NCI-H82 treated with DMSO at 0.1 percent for 48 hours (cell line): ENCODE data around the gene HLTF.

Experiments
- DNase-seq: peaks from one replicate; lab custom pipeline; 2025; ENCODE audit not compliant: unreplicated experiment; lab: John Stamatoyannopoulos, UW

The HLTF gene

DNA sequence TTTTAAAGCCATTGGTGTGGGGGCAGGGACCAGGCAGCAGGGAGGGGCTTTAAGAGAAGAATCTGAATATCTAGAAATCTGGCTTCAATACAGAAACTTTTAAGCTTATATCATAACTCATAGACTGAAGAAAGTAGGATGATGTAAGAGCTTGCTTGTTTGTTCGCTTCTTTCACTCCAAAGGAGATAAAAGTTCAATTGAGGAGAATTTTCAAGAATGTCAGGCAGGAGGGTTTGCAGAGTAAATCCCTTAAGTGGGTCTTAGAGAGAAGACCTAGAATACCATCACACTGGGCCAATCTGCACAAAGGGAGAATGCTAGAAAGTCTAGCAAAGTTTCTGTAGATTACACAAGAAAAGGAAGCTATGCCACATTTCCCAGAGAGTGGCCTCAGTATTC is 4.1 kb upstream of the HLTF start:
- no peak for DNase-seq

DNA sequence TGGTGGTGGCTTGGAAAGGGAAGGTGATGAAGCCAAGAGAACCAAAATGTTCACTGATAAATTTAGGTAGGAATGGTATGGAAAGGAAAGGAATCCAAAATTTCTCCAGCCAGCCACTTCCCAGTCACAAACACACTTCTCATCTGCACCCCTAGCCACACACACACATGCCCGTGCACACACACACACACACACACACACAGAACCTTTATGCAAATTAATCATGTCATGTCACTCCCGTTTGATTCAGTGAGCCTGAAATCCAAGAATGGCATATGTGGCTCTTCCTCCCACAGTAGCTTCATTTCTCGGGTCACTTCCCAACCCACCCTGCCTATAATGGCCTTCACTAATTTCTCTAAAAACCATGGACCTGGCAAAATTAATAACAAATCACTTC is 3.1 kb upstream of the HLTF start:
- no peak for DNase-seq

- no peak for DNase-seq
Observed at GRCh38 chr3:149087208-149087607, 875 bp upstream of the HLTF start.

GRCh38 chr3:149085828-149086231 is 503 bp downstream of the HLTF start:
- DNase-seq = peak; percentile 50

DNA sequence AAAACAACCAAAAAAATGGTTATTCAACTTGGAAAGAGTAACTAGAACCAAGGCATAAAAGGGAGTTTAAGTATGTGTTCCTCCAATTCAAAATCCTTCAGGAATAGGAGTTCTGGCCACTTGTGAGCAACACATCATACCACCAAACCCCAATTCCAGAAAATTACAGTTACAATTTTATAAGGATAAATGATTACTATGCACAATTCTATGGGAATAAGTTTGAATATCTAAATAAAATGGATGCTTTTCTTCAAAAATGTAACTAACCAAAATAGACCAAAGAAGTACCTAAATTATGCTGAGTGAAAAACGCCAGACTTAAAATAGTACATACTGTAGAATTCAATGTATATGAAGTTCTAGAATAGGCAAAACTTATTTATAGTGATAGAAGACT is 4.6 kb downstream of the HLTF start:
- DNase-seq = no peak

GRCh38 chr3:149080699-149081091 is 5.6 kb downstream of the HLTF start:
- DNase-seq = peak; percentile 11

DNA sequence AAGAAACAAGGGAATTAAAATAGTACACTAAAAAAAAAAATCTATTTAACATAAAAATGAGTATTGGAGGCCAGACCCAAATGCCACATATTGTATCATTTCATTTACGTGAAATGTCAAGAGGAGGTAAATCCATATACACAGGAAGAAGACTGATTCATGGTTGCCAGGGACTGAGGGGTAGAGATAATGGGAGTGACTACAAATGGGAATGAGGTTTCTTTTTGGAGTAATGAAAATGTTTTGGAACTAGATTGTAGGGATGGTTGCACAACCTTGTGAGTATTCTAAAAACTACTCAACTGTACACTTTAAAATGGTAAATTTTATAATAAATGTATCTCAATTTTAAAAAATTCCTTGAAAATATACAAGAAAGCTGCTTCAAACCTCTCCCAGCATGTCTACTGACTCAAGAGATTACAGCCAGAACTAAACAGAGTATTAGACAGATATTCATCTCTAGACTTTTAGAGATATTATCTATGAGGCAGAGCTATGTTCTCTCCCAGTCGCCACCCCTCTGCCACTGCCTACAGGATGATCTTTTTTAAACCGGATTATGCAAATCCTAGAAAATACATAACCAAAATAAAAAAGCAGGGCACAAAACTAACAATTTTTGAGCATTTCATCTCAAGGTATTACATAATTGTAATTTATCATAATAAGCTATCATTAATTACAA is 6.2 kb downstream of the HLTF start:
- peak; percentile 51 for DNase-seq

GRCh38 chr3:149077628-149078027 is 8.7 kb downstream of the HLTF start:
- no peak for DNase-seq

GRCh38 chr3:149067883-149068282 is 18.4 kb downstream of the HLTF start:
- no peak for DNase-seq

DNA sequence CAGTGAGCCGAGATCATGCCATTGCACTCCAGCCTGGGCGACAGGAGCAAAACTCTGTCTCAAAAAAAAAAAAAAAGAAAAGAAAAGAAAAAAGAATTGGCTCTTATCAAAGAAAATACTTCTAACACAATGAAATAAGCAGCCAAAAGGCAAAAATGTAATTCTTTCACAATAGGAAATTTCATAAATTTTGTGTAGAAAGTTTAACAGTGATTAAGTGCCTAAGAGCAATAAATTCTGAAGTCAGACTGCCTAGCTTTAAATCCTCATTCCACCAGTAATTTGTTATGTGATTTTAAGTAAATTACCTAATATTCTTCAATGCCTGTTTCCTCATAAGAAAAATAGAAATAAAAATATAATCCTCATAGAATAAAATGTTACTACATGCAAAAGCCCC is 24.6 kb downstream of the HLTF start:
- DNase-seq = no peak

DNA sequence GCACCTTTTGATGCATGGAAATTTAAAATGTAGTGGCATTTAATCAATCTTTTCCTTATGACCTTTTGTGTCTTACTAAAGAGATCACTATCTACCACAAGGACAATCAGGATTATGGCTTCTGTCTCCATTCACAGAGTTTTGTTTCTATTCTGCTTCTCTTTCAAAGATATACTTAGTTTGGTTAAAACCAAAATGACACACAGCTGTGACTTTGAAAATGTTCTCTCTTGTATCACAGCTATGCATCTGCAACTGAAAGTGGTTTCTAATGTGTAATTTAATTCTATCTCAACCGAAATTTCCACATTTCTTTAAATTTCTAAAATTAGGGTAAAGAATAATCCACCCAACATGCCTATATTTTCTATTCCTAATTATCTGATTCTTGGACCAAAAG is 27.7 kb downstream of the HLTF start:
- no peak for DNase-seq

GRCh38 chr3:149058198-149058597 is 28.1 kb downstream of the HLTF start:
- no peak for DNase-seq

GRCh38 chr3:149055575-149055974 is 30.8 kb downstream of the HLTF start:
- no peak for DNase-seq

- no peak for DNase-seq
Observed at GRCh38 chr3:149044339-149045083, 41.8 kb downstream of the HLTF start.

GRCh38 chr3:149042789-149043386 is 43.4 kb downstream of the HLTF start:
- DNase-seq = no peak

DNA sequence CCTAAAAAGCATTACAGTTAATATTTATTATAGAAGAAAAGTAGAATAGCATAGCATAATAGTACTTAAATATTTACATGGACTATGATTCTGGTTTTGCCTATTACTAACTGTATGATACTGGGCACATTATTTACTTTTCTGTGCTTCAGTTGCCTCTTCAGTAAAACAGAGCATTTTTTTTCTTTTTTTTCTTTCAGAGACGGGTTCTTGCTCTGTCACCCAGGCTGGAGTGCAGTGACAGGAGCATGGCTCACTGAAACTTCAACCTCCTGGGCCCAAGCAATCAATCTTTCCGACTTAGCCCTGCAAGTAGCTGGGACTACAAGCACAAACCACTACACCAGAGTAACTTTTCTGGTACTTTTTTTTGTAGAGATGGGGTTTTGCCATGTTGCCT is 48.0 kb downstream of the HLTF start:
- DNase-seq = no peak

GRCh38 chr3:149037684-149038083 is 48.6 kb downstream of the HLTF start:
- DNase-seq = no peak

DNA sequence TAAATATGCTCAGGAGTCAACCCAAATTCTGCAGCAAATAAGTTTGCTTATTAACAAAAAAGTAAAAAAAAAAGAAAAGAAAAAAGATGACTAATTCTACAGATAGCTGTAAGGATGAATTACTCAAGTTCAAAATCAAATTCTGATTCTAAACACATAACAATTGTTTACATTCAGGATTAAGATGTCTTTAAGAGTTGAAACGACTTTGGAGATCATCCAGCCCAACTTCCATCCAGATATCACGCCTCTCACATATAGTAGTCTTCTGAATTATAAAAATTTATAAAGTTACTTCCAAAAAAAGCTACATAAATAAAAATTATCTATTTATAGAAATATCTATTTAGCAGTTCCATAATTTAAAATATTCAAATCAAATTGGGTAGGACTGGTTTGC is 55.2 kb downstream of the HLTF start:
- DNase-seq = no peak

DNA sequence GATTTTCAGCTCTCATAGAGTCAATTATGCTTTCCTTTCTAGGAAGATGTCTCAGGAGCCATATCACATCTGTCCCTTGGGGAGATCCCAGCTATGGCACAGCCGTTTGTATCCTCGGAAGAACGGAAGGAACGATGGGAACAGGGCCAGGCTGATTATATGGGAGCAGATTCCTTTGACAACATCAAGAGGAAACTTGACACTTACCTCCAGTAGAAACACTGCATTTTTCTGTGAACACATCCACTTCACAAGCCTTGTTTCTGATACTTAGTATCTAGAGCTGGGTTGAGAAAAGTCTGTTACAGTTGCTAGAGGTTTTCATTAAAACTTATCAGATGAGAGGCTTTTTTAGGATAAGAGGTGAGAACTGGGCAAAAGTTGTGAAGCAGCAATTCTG is 59.6 kb downstream of the HLTF start:
- DNase-seq = no peak

DNA sequence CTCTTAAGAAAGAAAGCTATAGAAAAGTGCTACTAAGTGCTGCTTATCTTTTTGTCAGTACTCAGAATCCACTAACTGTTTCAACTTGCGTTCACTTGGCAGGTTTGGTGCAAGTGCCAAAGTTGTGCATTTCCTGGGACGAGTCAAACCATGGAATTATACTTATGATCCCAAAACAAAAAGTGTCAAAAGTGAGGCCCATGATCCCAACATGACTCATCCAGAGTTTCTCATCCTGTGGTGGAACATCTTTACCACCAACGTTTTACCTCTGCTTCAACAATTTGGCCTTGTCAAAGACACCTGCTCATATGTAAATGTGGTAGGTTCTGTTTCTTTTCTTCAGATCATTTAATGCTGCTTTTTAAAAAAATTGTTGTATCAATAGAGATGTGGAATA is 62.4 kb downstream of the HLTF start:
- DNase-seq = no peak

DNA sequence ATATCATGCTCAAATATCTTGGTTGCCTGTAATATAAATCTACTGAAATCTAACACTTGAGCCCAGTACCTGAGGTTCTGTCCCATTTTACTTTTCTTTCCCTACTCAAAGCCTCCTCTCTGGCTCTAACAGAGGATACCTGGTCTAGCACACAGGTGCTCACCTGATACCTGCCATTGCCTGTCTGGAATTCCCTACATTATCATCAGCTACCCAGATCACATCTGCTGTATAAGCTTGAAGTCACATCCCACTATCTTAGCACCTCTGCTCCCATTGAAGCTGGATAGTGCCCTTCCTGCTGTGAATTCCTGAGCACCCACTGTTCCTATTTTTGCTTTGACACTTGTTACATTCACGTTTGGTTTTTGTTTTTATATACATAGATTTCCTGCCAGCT is 64.5 kb downstream of the HLTF start:
- DNase-seq = no peak

DNA sequence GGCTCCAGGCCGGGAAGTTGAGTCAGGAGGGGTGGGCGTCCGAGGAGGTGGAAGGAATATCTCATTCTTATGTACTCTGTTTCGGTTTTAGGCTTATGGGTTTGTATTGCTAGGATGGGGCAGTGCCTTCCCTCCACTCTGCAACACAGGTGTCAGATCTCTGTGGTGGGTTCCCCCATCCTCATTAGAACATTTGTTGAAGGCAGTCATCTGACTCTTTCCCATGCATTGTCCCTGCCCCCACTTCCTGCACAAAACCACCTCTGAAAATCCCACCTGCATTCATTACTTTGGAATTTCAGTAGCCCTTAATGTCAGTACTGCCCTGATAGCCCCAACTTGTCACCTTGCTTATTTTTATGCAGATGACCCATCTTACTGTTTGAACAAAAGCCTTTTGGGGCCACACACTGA is 65.5 kb downstream of the HLTF start:
- DNase-seq = no peak
